Colon (tissue), 2 donors: ENCODE data around the gene PTPN14.

Experiments
- FAIRE-seq: peaks from 2 replicates; lab custom pipeline; 2012; peaks lifted over from hg19 to GRCh38; lab: Jason Lieb, UNC
- donor health status: control.
- donor health status: control.

The PTPN14 gene

DNA sequence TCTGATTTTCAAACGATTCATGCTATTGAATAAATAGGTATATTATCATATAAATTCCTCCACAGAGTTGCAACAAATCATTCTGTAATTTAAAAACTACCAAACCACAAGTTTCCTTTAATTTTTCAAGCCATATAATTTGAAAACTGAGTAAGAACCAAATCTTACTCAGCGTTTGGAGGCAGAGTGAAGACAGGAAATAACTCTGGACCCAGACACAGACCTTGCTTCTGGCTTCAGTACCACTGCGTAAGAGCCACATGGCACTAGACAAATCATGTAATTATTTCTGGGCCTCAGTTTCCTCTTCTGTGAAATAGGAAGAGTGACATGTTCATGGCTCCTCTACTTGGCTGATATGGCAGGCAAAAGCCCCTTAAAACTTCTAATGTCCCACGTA, 188.0 kb downstream of the PTPN14 start:
- no peak for FAIRE-seq

DNA sequence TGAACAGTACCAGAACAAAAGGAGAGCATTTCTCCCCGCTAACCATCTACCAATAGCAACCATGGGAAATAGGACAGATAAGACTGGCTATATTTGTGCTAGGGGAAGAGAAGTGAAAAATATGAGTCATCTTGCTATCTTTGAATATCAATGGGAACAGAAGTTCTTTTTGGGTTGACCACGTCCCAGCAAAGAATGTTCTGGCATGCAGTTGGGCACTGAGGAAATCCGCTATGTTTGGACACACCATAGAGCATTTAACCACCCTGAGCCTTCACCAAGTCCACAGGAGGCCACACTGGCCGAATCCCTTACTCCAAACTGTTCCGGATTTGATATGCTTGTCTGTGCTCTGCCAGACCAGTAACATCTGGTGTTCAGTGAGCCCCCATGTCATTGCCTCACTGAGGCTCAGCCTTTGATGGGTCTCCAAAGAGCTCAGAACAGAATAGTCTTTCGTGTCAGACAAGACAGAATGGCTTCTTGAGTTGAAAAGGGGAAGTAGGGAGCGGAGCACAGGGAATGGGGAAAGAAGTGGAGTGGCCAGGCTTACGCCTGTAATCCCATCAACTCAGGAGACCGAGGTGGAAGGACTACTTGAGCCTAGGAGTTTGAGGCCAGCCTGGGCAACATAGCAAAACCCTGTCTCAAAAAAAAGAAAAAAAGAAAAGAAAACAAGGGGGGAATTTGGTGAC, 189.1 kb downstream of the PTPN14 start:
- FAIRE-seq, result no peak

DNA sequence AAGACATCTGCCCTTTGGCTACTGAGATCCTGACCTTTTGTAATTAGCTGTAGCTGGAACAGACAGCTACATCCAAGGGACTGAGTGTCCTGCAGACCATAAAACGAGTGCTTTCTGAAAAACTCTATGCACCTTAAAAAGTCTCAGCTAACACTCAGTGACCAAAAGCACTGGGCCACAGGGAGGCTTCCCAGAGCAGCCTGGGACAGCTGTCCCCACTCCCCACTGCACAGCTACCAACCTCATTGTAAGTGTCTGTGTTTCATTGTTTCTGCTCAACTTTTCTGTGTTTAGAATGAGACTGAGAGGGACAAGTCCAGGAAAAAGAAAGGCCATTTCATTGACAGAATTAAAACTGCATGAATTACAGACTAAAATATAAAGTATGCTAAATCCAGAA, 189.8 kb downstream of the PTPN14 start:
- no peak for FAIRE-seq

DNA sequence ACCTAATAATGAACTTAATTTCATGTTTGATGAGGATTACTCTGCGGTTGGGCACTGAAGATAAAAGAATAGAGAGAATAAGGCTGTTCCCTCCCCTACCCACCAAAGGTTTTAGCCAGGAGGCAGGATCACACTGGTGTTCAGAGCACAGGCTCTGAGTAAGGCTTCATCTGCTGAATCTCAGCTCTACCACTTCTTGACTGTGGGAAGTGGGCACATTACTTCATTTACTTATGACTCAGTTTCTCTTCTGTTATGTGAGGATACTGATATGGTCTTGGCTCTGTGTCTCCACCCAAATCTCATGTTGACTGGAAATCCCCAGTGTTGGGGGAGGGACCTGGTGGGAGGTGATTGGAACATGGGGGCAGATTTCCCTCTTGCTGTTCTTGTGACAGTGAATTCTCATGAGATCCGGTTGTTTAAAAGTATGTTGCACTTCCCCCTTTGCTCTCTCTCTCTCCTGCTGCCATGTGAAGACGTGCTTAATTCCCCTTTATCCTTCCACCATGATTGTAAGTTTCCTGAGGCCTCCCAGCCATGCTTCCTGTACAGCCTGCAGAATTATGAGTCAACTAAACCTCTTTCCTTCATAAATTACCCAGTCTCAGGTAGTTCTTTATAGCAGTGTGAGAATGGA, 190.8 kb downstream of the PTPN14 start:
- no peak for FAIRE-seq

DNA sequence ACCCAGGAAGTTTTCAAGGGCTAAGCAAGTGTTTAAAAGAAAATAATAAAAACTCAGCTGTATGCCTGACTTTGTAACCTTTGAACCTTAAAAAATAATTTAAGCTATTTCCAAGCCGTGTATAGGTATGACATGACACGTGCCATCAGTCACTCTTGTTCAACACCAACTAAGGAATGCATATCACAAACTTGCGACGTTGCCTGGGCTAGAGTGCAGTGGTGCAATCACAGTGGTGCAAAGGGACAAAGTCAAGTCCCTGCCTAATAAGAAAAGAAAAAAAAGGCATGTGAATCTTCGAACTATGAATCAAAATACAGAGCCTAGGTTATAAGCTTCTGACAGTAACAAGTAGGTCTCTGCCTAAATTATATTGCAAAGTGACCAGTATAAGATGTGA, 191.3 kb downstream of the PTPN14 start:
- FAIRE-seq, result no peak

DNA sequence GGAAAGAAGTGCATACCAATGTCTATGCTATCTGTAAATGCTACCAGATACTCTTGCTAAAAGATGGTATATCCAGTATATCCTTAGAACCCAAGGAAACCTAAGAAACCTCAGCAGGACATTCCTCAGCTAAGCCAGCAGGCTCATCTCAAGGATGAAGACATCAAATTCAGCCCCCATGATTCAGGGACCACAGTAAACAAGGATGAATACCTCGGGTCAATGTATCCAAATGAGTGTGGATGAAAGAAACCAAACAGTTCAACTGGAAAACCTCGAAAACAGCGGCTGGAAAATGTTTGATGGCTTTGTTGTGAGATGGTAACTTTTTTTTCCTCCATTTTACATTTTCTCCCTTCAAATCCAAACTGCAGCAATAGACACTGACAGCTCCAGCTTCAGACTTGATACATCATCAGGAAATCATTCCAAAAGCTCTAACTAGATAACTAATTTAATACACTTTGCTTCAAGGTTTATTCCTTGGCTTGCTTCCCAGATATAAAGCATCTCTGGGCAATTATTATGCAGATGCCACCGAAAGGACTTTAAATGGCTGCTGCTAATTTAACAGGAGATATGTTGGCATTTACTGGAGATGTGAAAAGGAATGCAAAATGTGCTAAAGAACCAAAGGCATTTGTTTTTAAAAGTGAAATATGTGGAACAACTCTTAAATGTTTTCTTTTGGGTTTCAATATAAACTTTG, 196.8 kb downstream of the PTPN14 start:
- FAIRE-seq, result no peak

DNA sequence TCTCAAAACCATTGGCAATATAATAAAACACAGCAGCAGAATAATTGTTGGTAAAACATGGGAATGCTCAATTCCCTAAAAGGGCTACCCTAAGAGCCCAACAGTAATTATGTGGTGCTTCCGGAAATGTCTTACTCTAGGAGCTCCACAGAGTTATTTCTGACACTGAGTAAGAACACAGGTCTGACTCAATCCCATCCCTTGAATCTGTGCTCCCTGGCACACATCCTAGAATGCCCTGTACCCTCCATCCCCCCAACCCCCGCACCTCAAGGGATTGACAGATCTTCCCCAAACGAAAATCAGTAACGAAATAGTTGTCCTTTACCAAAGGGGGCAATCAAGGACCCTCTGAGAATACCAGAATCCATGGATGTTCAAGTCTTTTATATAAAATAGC, 198.6 kb downstream of the PTPN14 start:
- FAIRE-seq, result no peak

DNA sequence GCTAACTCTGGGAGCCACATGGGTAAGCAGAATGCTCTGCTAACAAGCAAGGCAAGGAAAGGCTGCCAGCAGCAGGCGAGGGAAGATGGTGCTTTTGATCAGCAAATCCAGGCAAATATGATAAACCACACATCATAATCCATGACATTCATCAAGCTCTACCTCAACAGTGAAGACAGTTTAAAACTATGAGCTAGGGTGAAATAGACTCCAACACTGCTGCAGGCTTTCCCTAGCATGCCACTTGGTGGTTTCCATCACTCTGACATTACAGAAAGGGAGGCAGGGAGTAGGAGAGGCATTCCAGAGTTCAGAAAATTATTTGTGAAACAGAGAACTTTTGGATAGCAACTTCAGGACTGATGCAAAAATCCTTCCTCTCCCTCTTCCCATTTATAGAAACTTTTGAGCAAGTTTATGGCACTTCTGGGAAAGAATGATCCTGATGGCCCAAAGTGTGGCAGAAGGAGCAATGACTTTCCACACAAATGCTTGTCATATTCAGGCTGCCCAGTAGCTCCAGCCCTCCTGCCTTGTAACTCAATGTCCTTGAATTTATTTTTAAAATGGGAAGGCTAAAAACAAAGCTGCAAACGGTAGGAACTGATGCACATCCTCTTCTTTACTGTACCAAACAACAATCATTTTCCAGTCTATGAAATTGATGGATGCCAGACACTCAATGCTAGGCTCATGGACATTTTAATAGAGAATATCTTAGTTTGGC, 199.7 kb downstream of the PTPN14 start:
- no peak for FAIRE-seq

DNA sequence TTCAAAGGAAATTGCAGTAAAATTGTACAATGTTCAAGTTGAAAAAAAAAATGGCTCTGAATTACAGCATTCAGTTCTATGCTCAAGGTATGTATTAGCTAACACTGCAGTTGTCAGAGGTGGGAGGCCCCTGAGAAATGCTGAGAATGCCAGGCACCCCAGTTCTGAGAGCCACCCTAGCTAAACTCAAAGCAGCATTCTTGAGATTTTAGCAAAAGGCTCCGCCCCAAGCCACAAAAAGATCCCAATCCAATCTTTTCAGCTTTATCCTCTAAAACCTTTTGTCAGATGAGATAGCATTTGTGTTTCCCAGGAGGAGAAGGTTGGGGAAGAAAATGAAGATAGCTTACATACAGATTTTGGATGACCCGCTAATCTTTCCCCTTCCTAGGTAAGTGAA, 201.6 kb downstream of the PTPN14 start:
- no peak for FAIRE-seq

DNA sequence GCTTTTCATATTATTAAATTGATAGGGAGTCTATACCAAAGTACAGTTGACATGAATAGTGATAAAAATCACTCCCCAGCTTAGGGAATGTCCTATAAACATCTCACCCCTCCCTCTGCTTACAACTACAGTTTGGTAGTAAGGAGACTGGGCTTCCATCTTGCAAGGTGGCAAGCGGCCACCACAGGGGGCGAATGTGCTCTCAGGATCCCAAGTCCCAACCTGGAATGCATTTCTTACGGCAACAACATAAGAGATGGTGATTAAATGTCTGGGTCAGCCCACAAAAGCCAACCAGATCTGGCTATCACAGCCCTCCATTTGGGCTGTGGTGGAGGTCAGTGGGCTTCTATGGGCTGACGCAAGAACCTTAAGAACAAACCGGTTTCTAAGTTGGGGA, 202.4 kb downstream of the PTPN14 start:
- FAIRE-seq, result no peak

DNA sequence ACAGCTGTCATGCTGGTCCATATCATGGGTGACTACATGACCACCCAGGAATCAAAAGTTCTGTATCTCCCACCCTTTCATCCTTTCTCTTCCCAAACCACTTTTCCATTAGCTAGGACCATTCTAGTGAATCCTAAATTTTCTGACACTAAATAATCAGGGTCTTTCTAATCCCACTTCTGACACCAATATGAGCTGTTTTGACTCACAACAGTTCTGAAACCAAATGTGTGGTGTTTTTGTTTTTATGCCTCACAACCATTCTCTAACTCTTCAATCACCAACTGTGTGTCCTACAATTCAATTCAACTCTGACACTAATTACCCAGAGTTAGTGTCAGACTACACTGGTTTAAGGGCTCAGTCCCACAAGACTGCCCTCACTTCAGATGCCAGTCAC, 206.5 kb downstream of the PTPN14 start:
- FAIRE-seq, result no peak

DNA sequence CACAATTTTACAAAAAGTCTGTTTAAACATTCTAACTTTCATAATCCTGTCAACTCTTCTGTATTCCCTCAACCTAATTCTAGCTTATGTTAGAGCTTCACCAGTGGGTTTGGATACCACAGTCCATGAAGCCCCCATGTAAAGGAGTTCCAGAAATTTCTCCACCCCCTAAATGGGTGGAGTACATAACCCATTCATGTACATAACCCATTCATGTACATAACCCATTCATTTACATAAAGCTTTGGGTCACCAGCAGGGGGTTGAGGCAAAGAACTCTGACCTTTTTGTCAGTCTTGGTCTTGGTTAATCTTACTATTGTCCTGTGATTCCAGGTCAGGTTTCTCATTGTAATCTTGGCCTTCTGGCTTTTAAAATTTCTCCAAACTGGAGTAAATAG, 208.9 kb downstream of the PTPN14 start:
- FAIRE-seq, result no peak

DNA sequence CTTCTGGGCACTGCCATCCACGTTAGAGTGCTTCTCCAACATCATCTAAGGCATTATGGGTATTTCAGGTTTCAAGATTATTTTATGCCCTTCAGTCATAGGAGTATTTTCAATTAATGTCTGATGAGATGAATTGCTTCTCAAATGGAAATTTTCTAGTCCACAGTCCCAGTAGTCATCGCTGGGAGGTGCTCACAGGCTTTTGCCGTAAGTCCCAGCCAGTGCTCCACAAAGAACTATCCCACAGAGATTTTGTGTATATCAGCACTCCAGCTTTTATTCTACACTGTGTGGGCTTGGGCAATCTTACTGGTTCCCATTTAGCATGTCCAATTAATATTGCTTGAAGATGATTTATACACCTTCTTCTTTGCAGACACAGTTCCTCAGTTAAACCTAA, 209.5 kb downstream of the PTPN14 start:
- no peak for FAIRE-seq

DNA sequence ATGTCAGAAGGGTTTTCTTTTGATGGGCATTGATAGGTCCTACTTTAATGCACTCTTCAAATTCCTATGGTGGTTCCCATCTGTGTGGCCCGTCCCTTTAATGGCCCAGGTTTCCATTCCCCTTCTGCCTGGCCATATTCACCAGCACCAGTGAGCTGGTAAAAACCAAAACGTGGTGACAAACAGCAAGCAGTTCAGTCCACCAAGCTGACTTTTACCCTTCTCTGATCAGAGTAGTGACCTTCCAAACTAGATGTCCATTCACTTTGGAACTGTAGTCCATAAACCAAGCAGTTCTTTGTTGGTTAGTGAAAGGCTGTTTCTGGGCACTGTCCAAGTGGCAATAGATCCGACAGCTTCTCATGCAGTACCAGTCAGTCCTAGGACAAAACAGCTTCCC, 209.9 kb downstream of the PTPN14 start:
- FAIRE-seq, result no peak

DNA sequence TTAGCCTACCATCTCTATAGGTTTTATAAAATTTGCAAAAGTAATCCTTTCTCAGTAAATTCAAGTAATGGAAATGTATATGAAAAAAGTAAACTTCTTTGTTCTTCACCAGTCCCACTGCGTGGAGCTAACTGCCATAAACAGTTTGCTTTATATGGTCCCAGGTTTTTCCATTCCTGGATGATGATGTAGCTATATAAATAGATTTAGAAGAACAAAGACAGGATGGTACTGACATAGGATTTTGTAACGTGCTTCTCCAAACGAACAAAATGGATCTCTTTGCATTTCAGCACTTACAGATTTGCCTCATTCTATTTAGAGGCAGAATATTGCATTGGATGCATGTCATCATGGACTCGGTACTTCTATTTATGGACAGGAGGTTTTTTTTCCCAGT, 213.2 kb downstream of the PTPN14 start:
- no peak for FAIRE-seq

DNA sequence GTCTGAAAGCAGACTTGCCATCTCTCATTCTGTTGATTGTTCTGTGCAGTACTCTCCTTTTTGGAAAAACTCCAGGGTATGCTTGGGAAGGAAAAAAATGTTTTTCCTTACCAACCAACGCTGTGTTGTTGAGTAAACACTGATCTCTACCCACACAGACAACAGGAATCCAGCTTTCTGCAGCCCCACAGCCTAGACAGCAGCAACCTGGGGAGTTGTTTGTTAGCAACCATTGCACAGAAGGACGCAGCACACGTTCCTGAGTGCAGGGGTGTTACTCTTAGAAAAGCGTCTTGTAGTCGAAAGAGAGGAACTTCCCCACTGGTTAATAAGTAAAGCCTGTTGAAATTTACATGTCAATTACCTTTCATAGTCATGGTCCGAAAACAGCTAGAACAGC, 213.9 kb downstream of the PTPN14 start:
- FAIRE-seq, result no peak

DNA sequence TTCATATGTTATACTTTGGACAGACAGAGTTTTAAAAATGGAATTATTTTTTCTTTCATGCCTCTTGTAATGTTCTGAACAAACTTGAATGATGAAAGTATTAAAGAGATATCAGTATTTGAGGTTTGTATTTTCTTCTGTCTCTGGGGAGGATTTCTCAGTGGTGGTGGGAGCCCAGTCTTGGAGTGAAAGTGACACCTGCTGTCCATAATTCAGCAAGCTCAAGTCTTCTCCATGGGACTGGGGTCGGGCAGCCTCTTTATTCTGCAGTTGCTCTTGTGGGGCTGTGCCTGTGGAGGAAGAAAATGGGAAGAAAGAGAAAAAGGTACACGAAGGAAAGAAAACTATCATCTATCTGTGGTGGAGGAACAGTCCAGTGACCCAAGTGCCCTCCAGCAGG, 214.4 kb downstream of the PTPN14 start:
- FAIRE-seq, result no peak

DNA sequence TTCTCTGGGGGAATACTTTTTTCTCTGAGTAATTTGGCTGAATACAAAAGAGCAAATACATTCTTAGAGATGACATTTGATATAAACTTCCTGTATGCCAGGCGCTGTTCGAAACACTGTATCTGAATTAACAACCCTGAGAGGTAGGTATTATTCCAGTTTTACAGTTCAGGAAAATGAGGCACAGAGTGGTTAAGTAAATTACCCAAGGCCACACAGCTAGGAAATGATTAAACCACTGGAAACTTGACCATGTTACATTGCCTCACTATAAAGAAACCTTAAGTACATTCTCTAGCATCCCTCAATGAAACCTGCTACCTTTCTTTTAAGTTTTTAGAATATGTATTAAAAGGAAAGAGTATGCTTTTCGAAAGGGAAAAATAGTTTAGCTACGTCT, 215.8 kb downstream of the PTPN14 start:
- FAIRE-seq, result no peak

DNA sequence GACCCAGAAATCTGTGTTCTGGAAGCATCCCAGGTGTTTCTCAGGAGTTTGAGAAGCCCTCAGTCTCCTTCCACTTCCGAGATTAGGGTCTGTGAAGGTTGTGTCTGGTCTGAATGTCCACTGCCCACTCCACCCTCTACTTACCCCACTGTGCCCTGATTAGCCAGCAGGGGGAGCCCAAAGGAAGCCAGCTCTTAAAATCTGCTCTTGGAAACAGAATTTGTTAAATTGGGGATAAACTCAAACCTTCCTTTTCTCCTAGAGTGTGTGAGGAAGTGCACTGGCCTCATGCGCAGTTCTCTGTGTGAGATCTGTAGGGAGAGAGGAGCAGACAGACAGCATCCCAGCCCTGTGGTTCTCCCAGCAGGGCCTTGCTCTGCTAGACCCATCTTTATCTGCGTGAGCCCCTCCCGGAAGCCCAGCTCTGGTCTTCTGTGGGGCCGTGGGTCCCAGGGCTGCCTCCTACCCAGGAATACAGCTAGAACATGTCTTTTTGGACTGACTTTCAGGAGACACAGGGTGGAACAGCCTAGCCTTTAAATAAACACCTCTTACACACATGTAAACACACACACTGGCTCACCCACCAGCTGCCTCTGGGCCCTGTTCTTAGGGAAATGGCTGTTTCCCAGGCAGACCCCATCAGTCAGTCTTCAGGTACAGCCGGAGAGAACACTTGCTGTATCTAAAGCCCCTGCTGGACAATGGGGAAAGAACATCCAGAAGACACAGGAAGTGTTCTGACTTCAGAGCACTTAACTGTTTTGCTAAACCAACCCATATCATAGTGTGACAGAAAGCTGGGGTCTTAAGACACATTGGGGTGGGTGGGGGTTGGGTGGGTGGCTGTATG, 218.2 kb downstream of the PTPN14 start:
- FAIRE-seq, result no peak

DNA sequence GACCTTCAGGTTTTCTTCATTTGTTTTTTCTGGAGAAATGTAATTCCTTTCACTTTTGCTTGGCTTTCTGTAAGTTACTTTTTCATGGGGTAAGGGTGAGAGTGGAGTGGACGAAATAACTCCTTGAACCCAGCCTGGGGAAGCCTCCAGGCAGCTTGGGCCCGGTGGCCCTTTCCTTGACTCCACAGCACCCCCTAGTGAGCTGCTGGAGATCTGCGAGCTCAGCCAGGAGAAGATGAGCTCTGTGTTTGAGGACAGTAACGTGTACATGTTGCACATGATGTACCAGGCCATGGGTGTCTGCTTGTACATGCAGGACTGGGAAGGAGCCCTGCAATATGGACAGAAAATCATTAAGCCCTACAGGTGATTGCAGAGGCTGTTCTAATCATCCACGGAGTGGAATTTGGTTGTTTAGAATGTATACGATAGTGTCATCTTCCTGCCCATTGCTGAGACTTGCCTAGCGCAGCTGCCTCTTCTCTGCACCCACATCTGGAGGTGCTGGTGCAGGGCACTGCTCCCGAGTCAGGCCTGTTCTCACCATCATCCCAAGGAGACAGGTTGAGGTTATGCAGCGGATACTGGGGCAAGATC, 219.5 kb downstream of the PTPN14 start:
- no peak for FAIRE-seq

DNA sequence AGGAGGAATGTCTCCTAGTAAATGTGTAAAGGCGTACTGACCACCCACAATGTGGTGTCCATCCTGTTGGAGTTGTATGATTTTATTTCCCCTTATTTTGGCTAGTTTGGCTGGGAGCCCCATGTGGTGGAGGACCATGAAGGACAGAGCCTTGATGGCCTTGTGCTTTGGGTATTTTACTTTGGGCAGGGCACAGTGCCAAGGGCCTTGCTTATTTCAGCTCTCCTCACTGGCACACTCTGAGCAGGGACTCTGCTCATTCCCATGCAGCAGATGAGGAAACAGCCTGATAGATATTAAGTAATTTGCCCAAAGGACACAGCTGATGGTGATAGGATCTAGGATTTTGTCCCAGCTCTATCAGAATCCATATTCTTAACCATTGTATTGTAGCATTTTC, 220.2 kb downstream of the PTPN14 start:
- no peak for FAIRE-seq

DNA sequence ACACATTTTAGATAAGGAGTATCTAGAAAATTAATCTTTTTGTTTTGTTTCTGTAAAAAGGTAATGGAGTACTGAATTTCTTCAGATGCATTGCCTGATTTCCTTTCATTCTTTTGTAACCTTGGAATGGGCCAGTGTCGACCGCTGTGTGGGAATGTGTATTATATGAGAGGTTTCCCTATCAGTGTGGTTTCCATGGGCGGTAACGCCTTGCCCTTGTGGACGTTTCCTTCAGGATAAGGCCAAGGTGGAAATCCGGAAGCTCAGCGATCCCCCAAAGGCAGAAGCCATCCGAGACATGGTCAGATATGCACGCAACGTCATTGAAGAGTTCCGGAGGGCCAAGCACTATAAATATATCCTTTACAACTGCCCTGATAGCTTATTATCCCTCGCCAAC, 220.7 kb downstream of the PTPN14 start:
- FAIRE-seq, result no peak
